Measurements from ENCODE around the gene MVK. TPM values are rescaled to one million over a fixed set of nuclear protein-coding genes. Genes with fewer than 3 reads are reported as not detected.
"Not testable (repeated sequence)": the region's sequence is repeated elsewhere in the genome, so short reads cannot be mapped to it uniquely, and the experiment has no call there.

Gene MVK
- total RNA-seq, 2 donors from 2014 or later: 11.5 to 16.0 TPM

GRCh38 chr12:109602132-109602531 lies 28.5 kb downstream of the MVK start:
- not testable (repeated sequence) for H3K27me3 Mint-ChIP-seq (ENCODE audit: low read depth); H3K27ac Mint-ChIP-seq; H3K4me3 Mint-ChIP-seq; ATAC-seq (replicated peaks in 1 of 2); H3K9me3 Mint-ChIP-seq; H3K36me3 Mint-ChIP-seq (ENCODE audit: insufficient read depth in 2 of 2); DNase-seq
- H3K4me1 Mint-ChIP-seq (ENCODE audit: low read depth): peaks cover 12% of the 10 kb centered on the region

GRCh38 chr12:109604132-109604585 lies 30.6 kb downstream of the MVK start:
- Mint-ChIP-seq H3K4me3 (no peak overlapping the region), H3K9me3 (no peaks in the 10 kb centered on the region), H3K4me1 (ENCODE audit: low read depth) (no peaks in the 10 kb centered on the region), H3K27ac (no peak overlapping the region), H3K36me3 (ENCODE audit: insufficient read depth in 2 of 2) (no peaks in the 10 kb centered on the region), H3K27me3 (ENCODE audit: low read depth) (peaks cover 17% of the 10 kb centered on the region)
- DNase-seq (no peak), ATAC-seq (replicated peaks in 1 of 2) (no peak)

GRCh38 chr12:109605016-109605415 lies 31.4 kb downstream of the MVK start:
- no peaks in the 10 kb centered on the region for H3K36me3 Mint-ChIP-seq (ENCODE audit: insufficient read depth in 2 of 2)
- no peak overlapping the region for H3K27ac Mint-ChIP-seq
- H3K9me3 Mint-ChIP-seq: no peaks in the 10 kb centered on the region
- DNase-seq (no peak), ATAC-seq (replicated peaks in 1 of 2) (no peak)
- H3K4me1 Mint-ChIP-seq (ENCODE audit: low read depth): no peaks in the 10 kb centered on the region
- peaks cover 17% of the 10 kb centered on the region for H3K27me3 Mint-ChIP-seq (ENCODE audit: low read depth)
- no peak overlapping the region for H3K4me3 Mint-ChIP-seq

GRCh38 chr12:109605599-109606228 lies 32.1 kb downstream of the MVK start:
- H3K27ac Mint-ChIP-seq: no peak overlapping the region
- DNase-seq (no peak), ATAC-seq (replicated peaks in 1 of 2) (no peak)
- H3K9me3 Mint-ChIP-seq: no peaks in the 10 kb centered on the region
- no peaks in the 10 kb centered on the region for H3K36me3 Mint-ChIP-seq (ENCODE audit: insufficient read depth in 2 of 2)
- H3K4me3 Mint-ChIP-seq: no peak overlapping the region
- peaks cover 17% of the 10 kb centered on the region for H3K27me3 Mint-ChIP-seq (ENCODE audit: low read depth)
- no peaks in the 10 kb centered on the region for H3K4me1 Mint-ChIP-seq (ENCODE audit: low read depth)

- Mint-ChIP-seq H3K9me3 (no peaks in the 10 kb centered on the region), H3K4me3 (no peak overlapping the region), H3K27ac (no peak overlapping the region), H3K36me3 (ENCODE audit: insufficient read depth in 2 of 2) (no peaks in the 10 kb centered on the region), H3K27me3 (ENCODE audit: low read depth) (peaks cover 17% of the 10 kb centered on the region), H3K4me1 (ENCODE audit: low read depth) (no peaks in the 10 kb centered on the region)
- no peak for DNase-seq
- ATAC-seq (replicated peaks in 1 of 2): no peak
Observed at GRCh38 chr12:109606320-109607028, 32.9 kb downstream of the MVK start.

GRCh38 chr12:109607618-109608017 lies 34.0 kb downstream of the MVK start:
- Mint-ChIP-seq H3K9me3 (no peaks in the 10 kb centered on the region), H3K27me3 (ENCODE audit: low read depth) (peaks cover 17% of the 10 kb centered on the region), H3K4me1 (ENCODE audit: low read depth) (no peaks in the 10 kb centered on the region), H3K4me3 (no peak overlapping the region), H3K27ac (no peak overlapping the region), H3K36me3 (ENCODE audit: insufficient read depth in 2 of 2) (no peaks in the 10 kb centered on the region)
- no peak for ATAC-seq (replicated peaks in 1 of 2)
- DNase-seq: no peak

GRCh38 chr12:109608270-109608669 lies 34.7 kb downstream of the MVK start:
- no peak overlapping the region for H3K27ac Mint-ChIP-seq
- no peak for DNase-seq
- H3K4me3 Mint-ChIP-seq: no peak overlapping the region
- H3K4me1 Mint-ChIP-seq (ENCODE audit: low read depth): no peaks in the 10 kb centered on the region
- no peaks in the 10 kb centered on the region for H3K9me3 Mint-ChIP-seq
- peak in 1 of 2 donors; percentile 28 for ATAC-seq (replicated peaks in 1 of 2)
- peaks cover 23% of the 10 kb centered on the region for H3K27me3 Mint-ChIP-seq (ENCODE audit: low read depth)
- no peaks in the 10 kb centered on the region for H3K36me3 Mint-ChIP-seq (ENCODE audit: insufficient read depth in 2 of 2)

GRCh38 chr12:109608793-109609192 lies 35.2 kb downstream of the MVK start:
- H3K27me3 Mint-ChIP-seq (ENCODE audit: low read depth): peaks cover 29% of the 10 kb centered on the region
- ATAC-seq (replicated peaks in 1 of 2) (no peak), DNase-seq (no peak)
- no peaks in the 10 kb centered on the region for H3K4me1 Mint-ChIP-seq (ENCODE audit: low read depth)
- no peak overlapping the region for H3K4me3 Mint-ChIP-seq
- H3K9me3 Mint-ChIP-seq: no peaks in the 10 kb centered on the region
- H3K27ac Mint-ChIP-seq: no peak overlapping the region
- H3K36me3 Mint-ChIP-seq (ENCODE audit: insufficient read depth in 2 of 2): no peaks in the 10 kb centered on the region

- H3K9me3 Mint-ChIP-seq: no peaks in the 10 kb centered on the region
- no peak overlapping the region for H3K27ac Mint-ChIP-seq
- H3K36me3 Mint-ChIP-seq (ENCODE audit: insufficient read depth in 2 of 2): no peaks in the 10 kb centered on the region
- no peaks in the 10 kb centered on the region for H3K4me1 Mint-ChIP-seq (ENCODE audit: low read depth)
- peaks cover 31% of the 10 kb centered on the region for H3K27me3 Mint-ChIP-seq (ENCODE audit: low read depth)
- ATAC-seq (replicated peaks in 1 of 2) (no peak), DNase-seq (no peak)
- H3K4me3 Mint-ChIP-seq: no peak overlapping the region
Observed at GRCh38 chr12:109609342-109609741, 35.7 kb downstream of the MVK start.

- no peak for DNase-seq
- Mint-ChIP-seq H3K27me3 (ENCODE audit: low read depth) (peaks cover 38% of the 10 kb centered on the region), H3K9me3 (no peaks in the 10 kb centered on the region), H3K27ac (no peak overlapping the region), H3K4me3 (no peak overlapping the region), H3K36me3 (ENCODE audit: insufficient read depth in 2 of 2) (no peaks in the 10 kb centered on the region), H3K4me1 (ENCODE audit: low read depth) (no peaks in the 10 kb centered on the region)
- ATAC-seq (replicated peaks in 1 of 2): no peak
Observed at GRCh38 chr12:109610523-109610922, 36.9 kb downstream of the MVK start.

GRCh38 chr12:109611223-109611622 lies 37.6 kb downstream of the MVK start:
- H3K36me3 Mint-ChIP-seq (ENCODE audit: insufficient read depth in 2 of 2): no peaks in the 10 kb centered on the region
- peaks cover 41% of the 10 kb centered on the region for H3K27me3 Mint-ChIP-seq (ENCODE audit: low read depth)
- no peak overlapping the region for H3K27ac Mint-ChIP-seq
- DNase-seq: no peak
- H3K4me3 Mint-ChIP-seq: no peak overlapping the region
- H3K4me1 Mint-ChIP-seq (ENCODE audit: low read depth): no peaks in the 10 kb centered on the region
- H3K9me3 Mint-ChIP-seq: no peaks in the 10 kb centered on the region
- ATAC-seq (replicated peaks in 1 of 2): no peak

- no peaks in the 10 kb centered on the region for H3K9me3 Mint-ChIP-seq
- no peaks in the 10 kb centered on the region for H3K4me1 Mint-ChIP-seq (ENCODE audit: low read depth)
- ATAC-seq (replicated peaks in 1 of 2) (no peak), DNase-seq (no peak)
- no peaks in the 10 kb centered on the region for H3K36me3 Mint-ChIP-seq (ENCODE audit: insufficient read depth in 2 of 2)
- peaks cover 38% of the 10 kb centered on the region for H3K27me3 Mint-ChIP-seq (ENCODE audit: low read depth)
- H3K27ac Mint-ChIP-seq: no peak overlapping the region
- no peak overlapping the region for H3K4me3 Mint-ChIP-seq
Observed at GRCh38 chr12:109612003-109612402, 38.4 kb downstream of the MVK start.

- no peaks in the 10 kb centered on the region for H3K36me3 Mint-ChIP-seq (ENCODE audit: insufficient read depth in 2 of 2)
- no peak for DNase-seq
- peaks cover 28% of the 10 kb centered on the region for H3K27me3 Mint-ChIP-seq (ENCODE audit: low read depth)
- no peak overlapping the region for H3K4me3 Mint-ChIP-seq
- no peaks in the 10 kb centered on the region for H3K9me3 Mint-ChIP-seq
- no peaks in the 10 kb centered on the region for H3K4me1 Mint-ChIP-seq (ENCODE audit: low read depth)
- ATAC-seq (replicated peaks in 1 of 2): no peak
- no peak overlapping the region for H3K27ac Mint-ChIP-seq
Observed at GRCh38 chr12:109612975-109613502, 39.4 kb downstream of the MVK start.
